ENCODE results near the gene TMEM169. TPM values are rescaled to one million over a fixed set of nuclear protein-coding genes. Genes with fewer than 3 reads are reported as not detected.

Gene TMEM169
- total RNA-seq, 4 donors from 2014 or later: 0.36 to 1.6 (median 0.70) TPM

DNA sequence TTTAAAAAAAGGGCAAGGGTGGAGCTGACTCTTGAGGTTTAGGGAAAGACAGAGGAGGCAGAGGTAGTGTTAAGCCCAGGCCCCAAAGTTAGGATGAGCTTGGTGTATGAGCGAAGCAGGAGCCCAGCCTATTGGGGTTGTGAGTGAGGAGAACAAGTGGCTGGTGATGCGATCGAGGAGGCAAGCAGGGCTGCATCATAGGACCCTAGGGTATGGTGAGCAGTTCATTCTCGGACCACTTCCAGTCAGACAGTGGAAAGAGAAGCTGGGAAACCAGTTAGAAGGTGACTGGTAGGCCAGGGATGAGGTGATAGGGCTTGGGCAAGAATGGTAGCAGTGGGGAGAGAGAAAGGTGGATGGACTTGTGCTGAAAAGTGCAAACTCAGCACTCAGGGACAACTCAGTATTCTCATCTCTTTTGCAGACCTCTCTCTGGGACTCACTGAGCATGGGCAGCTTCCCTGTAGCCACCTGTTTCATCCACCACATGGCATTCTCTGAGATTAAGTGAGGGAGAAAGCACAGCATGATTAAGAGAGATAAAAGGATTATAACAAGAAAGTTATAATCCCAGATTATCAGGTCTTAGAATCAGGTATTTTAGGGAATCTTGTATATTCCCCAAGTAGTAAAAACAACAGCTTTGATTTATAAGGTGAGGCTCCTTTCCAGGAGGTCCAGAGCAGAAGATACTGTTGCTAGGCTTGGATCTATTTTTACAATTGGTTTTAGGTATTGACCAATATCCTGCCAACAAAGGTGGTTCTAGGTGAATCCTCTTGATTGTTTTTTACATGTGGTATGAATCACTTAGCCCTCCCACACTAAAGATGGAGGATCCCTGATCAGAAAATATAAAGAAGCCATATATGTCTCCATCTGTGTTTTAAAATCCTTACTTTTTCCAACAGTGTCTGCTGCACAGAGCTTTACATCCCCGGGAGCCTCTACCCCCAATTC is 65.7 kb downstream of the TMEM169 start:
- no peak for DNase-seq (ENCODE audit: low spot score)
- ATAC-seq (ENCODE audit: low FRiP score): no peak
- TF ChIP-seq, protein P1, sequence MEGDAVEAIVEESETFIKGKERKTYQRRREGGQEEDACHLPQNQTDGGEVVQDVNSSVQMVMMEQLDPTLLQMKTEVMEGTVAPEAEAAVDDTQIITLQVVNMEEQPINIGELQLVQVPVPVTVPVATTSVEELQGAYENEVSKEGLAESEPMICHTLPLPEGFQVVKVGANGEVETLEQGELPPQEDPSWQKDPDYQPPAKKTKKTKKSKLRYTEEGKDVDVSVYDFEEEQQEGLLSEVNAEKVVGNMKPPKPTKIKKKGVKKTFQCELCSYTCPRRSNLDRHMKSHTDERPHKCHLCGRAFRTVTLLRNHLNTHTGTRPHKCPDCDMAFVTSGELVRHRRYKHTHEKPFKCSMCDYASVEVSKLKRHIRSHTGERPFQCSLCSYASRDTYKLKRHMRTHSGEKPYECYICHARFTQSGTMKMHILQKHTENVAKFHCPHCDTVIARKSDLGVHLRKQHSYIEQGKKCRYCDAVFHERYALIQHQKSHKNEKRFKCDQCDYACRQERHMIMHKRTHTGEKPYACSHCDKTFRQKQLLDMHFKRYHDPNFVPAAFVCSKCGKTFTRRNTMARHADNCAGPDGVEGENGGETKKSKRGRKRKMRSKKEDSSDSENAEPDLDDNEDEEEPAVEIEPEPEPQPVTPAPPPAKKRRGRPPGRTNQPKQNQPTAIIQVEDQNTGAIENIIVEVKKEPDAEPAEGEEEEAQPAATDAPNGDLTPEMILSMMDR (IDR thresholded peaks at IDR 0.05): no peak

DNA sequence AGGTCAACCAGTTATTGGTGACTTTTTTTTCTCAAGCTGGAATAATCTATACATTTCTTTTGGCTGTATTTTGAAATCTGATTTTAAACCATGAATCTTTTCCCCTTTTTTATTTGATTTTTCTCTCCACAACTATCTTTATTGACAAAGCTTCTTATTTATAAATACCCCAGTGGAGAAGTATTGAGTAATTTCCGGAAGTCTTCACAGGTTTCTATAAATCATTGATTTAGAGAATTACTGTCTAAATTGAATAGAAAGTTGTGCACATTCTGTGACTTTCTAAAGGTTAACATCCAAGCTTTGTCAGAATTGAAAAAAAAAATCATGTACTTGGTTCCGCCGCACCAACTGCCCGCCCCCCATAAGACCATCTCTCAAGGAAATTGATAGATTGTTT is 67.3 kb downstream of the TMEM169 start:
- ATAC-seq (ENCODE audit: low FRiP score) (no peak), DNase-seq (ENCODE audit: low spot score) (no peak)
- TF ChIP-seq, protein P1 (IDR thresholded peaks at IDR 0.05): no peak

DNA sequence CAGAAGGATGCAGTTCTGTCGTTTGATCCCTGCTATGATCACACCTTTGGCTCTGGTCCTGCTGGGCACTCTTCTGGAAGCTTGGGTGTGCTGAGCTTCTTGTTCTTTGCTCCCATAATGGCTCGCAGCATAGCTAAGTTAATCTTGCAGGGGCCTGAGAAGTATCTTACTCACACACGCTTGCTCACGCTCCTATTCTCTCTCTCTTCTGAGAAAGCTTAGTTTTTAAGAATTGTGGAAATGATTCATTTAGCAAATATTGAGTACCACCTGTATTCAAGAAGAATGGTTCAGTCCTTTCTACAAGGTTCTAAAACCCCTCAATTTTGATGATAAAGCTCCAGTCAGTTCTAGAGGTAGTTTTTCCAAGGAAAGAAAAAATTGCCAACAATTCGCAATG is 68.0 kb downstream of the TMEM169 start:
- TF ChIP-seq, protein P1 (IDR thresholded peaks at IDR 0.05): no peak
- ATAC-seq (ENCODE audit: low FRiP score) (no peak), DNase-seq (ENCODE audit: low spot score) (no peak)

DNA sequence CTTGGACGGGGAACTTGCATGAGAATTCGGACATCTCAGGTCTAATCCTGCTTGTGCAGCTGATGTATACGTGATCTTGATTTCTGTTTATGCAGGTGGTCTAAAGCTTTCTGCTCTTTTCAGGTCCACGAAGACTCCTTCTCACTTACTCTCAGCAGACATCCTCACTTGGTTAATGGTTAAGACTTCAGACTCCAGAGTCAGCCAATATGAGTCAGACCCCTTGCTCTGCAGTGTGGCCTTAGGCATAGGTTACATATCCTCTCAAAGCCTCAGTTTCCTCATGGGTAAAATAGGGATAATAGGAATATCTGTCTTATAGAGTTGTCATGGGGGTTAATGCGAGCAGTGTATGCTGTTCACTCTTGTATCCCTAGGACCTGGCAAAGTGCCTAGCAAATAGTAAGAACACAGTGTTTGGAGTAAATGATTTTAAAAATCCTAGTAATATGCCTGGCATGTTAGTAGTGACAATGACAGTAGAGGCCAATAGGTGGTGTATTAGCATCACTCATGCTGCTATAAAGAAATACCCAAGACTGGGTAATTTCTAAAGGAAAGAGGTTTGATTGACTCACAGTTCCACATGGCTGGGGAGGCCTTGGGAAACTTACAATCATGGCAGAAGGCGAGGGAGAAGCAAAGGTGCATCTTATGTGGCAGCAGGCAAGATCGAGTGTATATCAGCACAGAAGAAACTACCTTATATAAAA is 69.8 kb downstream of the TMEM169 start:
- no peak for DNase-seq (ENCODE audit: low spot score)
- no peak for ATAC-seq (ENCODE audit: low FRiP score)
- TF ChIP-seq, protein P1 (IDR thresholded peaks at IDR 0.05): no peak

Other genes starting within 250 kb of the TMEM169 start
- gene MREG, start 68.4 kb upstream of the TMEM169 start, total RNA-seq: 1 to 10 TPM; 2.2 to 5.6 (median 3.7) TPM
- gene PECR, start 110 bp upstream of the TMEM169 start, total RNA-seq: 10 to 100 TPM; 18.5 to 57.9 (median 24.2) TPM
- gene XRCC5, start 27.4 kb downstream of the TMEM169 start, total RNA-seq: 100 to 1,000 TPM; 112 to 153 (median 143) TPM